ENCODE data around the gene ABCB10. TPM values are rescaled to one million over a fixed set of nuclear protein-coding genes. Genes with fewer than 3 reads are reported as not detected.

Gene ABCB10
- total and polyA plus RNA-seq, 10 donors: 6.9 to 21.9 (median 15.7) TPM

- Histone ChIP-seq H3K27me3 (replicated peaks in 1 of 7) (no peaks in the 10 kb centered on the region), H3K4me1 (peaks cover 6 to 70% (median 53%) of the 10 kb centered on the region in 6 donors), H3K36me3 (peaks cover 0 to 8% (median 4%) of the 10 kb centered on the region in 6 donors), H3K4me3 (no peak overlapping the region), H3K9me3 (no peaks in the 10 kb centered on the region), H3K27ac (no peak overlapping the region)
- no peak for TF ChIP-seq POLR2AphosphoS5 (IDR thresholded peaks at IDR 0.05)
- TF ChIP-seq CTCF (IDR thresholded peaks at IDR 0.05 in 8 of 11, conservative IDR thresholded peaks at IDR 0.05 in 3 of 11): no peak
- no peak for TF ChIP-seq POLR2A (IDR thresholded peaks at IDR 0.05)
- intact Hi-C loops (cut with DNase I; ENCODE audit: low total_unique reads): no loop called here
- 69 to 89% (median 83%) methylated on average over 7 of the region's 7 CpGs for WGBS, 5 donors
- no peak for DNase-seq
Measured at GRCh38 chr1:229553621-229554130, 4.8 kb downstream of the ABCB10 start.

- DNase-seq: no peak
- no peak for TF ChIP-seq POLR2AphosphoS5 (IDR thresholded peaks at IDR 0.05)
- no peak for TF ChIP-seq POLR2A (IDR thresholded peaks at IDR 0.05)
- TF ChIP-seq CTCF (IDR thresholded peaks at IDR 0.05 in 8 of 11, conservative IDR thresholded peaks at IDR 0.05 in 3 of 11): no peak
- Histone ChIP-seq H3K4me1 (peaks cover 6 to 68% (median 51%) of the 10 kb centered on the region in 6 donors), H3K36me3 (peaks cover 0 to 18% (median 8%) of the 10 kb centered on the region in 6 donors), H3K9me3 (no peaks in the 10 kb centered on the region), H3K27ac (peak overlapping the region in 1 of 8 donors; percentile 11), H3K4me3 (no peak overlapping the region), H3K27me3 (replicated peaks in 1 of 7) (no peaks in the 10 kb centered on the region)
- intact Hi-C loops (cut with DNase I; ENCODE audit: low total_unique reads): no loop called here
- 64 to 76% (median 67%) methylated on average over 5 of the region's 5 CpGs for WGBS, 5 donors
Measured at GRCh38 chr1:229552732-229553131, 5.8 kb downstream of the ABCB10 start.

GRCh38 chr1:229550812-229551567, 7.5 kb downstream of the ABCB10 start:
- Histone ChIP-seq H3K4me3 (no peak overlapping the region), H3K27me3 (replicated peaks in 1 of 7) (no peaks in the 10 kb centered on the region), H3K9me3 (no peaks in the 10 kb centered on the region), H3K36me3 (peaks cover 0 to 35% (median 21%) of the 10 kb centered on the region in 6 donors), H3K27ac (no peak overlapping the region), H3K4me1 (peaks cover 0 to 51% (median 34%) of the 10 kb centered on the region in 6 donors)
- TF ChIP-seq POLR2A (IDR thresholded peaks at IDR 0.05) (no peak), POLR2AphosphoS5 (IDR thresholded peaks at IDR 0.05) (no peak), CTCF (IDR thresholded peaks at IDR 0.05 in 8 of 11, conservative IDR thresholded peaks at IDR 0.05 in 3 of 11) (no peak)
- WGBS, 5 donors: 88 to 96% (median 90%) methylated on average over 3 of the region's 3 CpGs
- intact Hi-C loops (cut with DNase I; ENCODE audit: low total_unique reads): no loop called here
- DNase-seq: no peak

GRCh38 chr1:229547542-229547941, 11.0 kb downstream of the ABCB10 start:
- Histone ChIP-seq H3K4me1 (peaks cover 0 to 18% (median 9%) of the 10 kb centered on the region in 6 donors), H3K36me3 (peaks cover 0 to 70% (median 31%) of the 10 kb centered on the region in 6 donors), H3K27ac (no peak overlapping the region), H3K9me3 (no peaks in the 10 kb centered on the region), H3K4me3 (no peak overlapping the region), H3K27me3 (replicated peaks in 1 of 7) (no peaks in the 10 kb centered on the region)
- WGBS, 5 donors: 97 to 98% (median 97%) methylated on average over 7 of the region's 7 CpGs
- DNase-seq: no peak
- TF ChIP-seq CTCF (IDR thresholded peaks at IDR 0.05 in 8 of 11, conservative IDR thresholded peaks at IDR 0.05 in 3 of 11): no peak
- TF ChIP-seq POLR2A (IDR thresholded peaks at IDR 0.05): no peak
- TF ChIP-seq POLR2AphosphoS5 (IDR thresholded peaks at IDR 0.05): no peak
- intact Hi-C loops (cut with DNase I; ENCODE audit: low total_unique reads): no loop called here
